ENCODE data around the gene HOXB6.

DNA sequence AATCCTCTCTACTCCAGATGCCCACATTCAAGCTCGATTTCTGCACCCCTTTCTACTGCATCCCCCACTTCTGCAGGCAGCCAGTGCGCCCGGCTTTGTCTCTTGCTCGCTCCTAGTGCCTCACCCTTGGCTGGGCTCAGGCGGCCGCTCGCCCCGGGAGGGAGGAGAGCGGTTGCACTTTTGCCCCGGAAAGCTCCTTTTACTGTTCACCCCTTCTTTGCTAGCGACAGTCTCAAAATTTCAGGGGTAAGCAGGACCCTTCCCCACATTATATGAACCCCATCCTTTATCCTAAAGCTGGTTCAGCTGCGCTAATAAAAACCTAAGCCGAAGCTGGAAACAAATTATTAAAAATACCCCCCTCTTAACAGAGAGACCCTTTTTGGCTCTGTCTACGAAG is 12.2 kb downstream of the HOXB6 start:
- TF ChIP-seq, protein P1, sequence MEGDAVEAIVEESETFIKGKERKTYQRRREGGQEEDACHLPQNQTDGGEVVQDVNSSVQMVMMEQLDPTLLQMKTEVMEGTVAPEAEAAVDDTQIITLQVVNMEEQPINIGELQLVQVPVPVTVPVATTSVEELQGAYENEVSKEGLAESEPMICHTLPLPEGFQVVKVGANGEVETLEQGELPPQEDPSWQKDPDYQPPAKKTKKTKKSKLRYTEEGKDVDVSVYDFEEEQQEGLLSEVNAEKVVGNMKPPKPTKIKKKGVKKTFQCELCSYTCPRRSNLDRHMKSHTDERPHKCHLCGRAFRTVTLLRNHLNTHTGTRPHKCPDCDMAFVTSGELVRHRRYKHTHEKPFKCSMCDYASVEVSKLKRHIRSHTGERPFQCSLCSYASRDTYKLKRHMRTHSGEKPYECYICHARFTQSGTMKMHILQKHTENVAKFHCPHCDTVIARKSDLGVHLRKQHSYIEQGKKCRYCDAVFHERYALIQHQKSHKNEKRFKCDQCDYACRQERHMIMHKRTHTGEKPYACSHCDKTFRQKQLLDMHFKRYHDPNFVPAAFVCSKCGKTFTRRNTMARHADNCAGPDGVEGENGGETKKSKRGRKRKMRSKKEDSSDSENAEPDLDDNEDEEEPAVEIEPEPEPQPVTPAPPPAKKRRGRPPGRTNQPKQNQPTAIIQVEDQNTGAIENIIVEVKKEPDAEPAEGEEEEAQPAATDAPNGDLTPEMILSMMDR (IDR thresholded peaks at IDR 0.05): no peak
- no peak for TF ChIP-seq POLR2A (IDR thresholded peaks at IDR 0.05)
